K562 (cell line): ENCODE data around the gene CTNNA3. TPM values are rescaled to one million over a fixed set of nuclear protein-coding genes. Genes with fewer than 3 reads are reported as not detected.

Source experiments
- ATAC-seq: fragments of 200-7000 bp; cut with Tn5 transposase; 3 replicates; pipeline ENCODE4 v1.9.1; 2020; ENCODE audit warnings: moderate library complexity
- BruUV-seq: library from RNA; stranded (reverse); fragments of 400-500 nt; replicated peaks from 2 replicates; lab custom pipeline; 2021; lab: Mats Ljungman, UMichigan
- CTCF ChIA-PET: fragments of 300-600 bp; formaldehyde crosslinking; extraction: SDS; loops from one replicate; lab custom pipeline; 2021; ENCODE audit warnings: low intra/inter-chr PET ratio; lab: Yijun Ruan, JAX
- POLR2A ChIA-PET: fragments of 300-600, 350-650 bp; sonication (Branson Sonifier 250); formaldehyde crosslinking; extraction: SDS; loops from one replicate; lab custom pipeline; 2021; ENCODE audit warnings: antibody characterized with exemption, inconsistent platforms; lab: Yijun Ruan, JAX
- DNase-seq, 4 experiments: peaks; one replicate each; pipeline versions ENCODE4 v3.0.0 to v3.0.0-alpha.2; 2011 to 2018; ENCODE audit warnings: low spot score in 3 of 4, mixed read lengths in 3 of 4; ENCODE audit errors: extremely low read depth in 1 of 4
- FAIRE-seq: peaks from 2 replicates; lab custom pipeline; 2011; peaks lifted over from hg19 to GRCh38; lab: Jason Lieb, UNC
- H2AFZ ChIP-seq: 2 replicates; pipeline ENCODE4 v1.6.0; 2011; ENCODE audit warnings: low read depth, low read length, control low read depth, inconsistent platforms
- H3K27ac ChIP-seq: fragments of 200-600 bp; 3 replicates; pipeline ENCODE4 v1.8.0; 2011; ENCODE audit warnings: low read depth, mild to moderate bottlenecking, control low read depth, inconsistent platforms, low read length, moderate library complexity, mixed read lengths; ENCODE audit errors: extremely low read depth
- H3K27me3 ChIP-seq, 2 experiments: fragments of 300-600 bp in 1 of 2; 2 replicates in 1 of 2; 3 replicates in 1 of 2; pipeline versions ENCODE4 v1.6.0 to v1.8.0; 2011; ENCODE audit warnings: inconsistent platforms in 2 of 2, low read length in 2 of 2, mild to moderate bottlenecking in 1 of 2, mixed read lengths in 1 of 2, moderate library complexity in 1 of 2; ENCODE audit not compliant: control insufficient read depth in 2 of 2, insufficient read depth in 2 of 2
- H3K36me3 ChIP-seq: fragments of 300-600 bp; 3 replicates; pipeline ENCODE4 v1.8.0; 2011; ENCODE audit warnings: mild to moderate bottlenecking, low read length, inconsistent platforms; ENCODE audit not compliant: control insufficient read depth, insufficient read depth
- H3K4me1 ChIP-seq, 2 experiments: fragments of 200-600 bp in 1 of 2; replicated peaks in 1 of 2; 2 replicates in 1 of 2; 3 replicates in 1 of 2; pipeline versions ENCODE4 v1.5.1 to v1.8.0; 2011; ENCODE audit warnings: inconsistent platforms in 2 of 2, low read length in 2 of 2, mild to moderate bottlenecking in 1 of 2, mixed read lengths in 1 of 2, moderate library complexity in 1 of 2; ENCODE audit not compliant: control insufficient read depth in 2 of 2, insufficient read depth in 2 of 2
- H3K4me2 ChIP-seq: 2 replicates; pipeline ENCODE4 v1.6.1; 2011; ENCODE audit warnings: low read length, control low read depth, inconsistent platforms, mixed read lengths; ENCODE audit not compliant: insufficient read depth
- H3K4me3 ChIP-seq: fragments of 200-600 bp; sonication (generic), shearing (Covaris generic); 2 replicates; pipeline ENCODE4 v1.5.1; 2016; ENCODE audit warnings: control low read depth, inconsistent platforms
- H3K79me2 ChIP-seq: fragments of 200-600 bp; 3 replicates; pipeline ENCODE4 v1.8.0; 2011; ENCODE audit warnings: low read length, inconsistent platforms; ENCODE audit not compliant: control insufficient read depth, insufficient read depth
- H3K9ac ChIP-seq, 2 experiments: 2 replicates each; pipeline versions ENCODE4 v1.6.0 to v1.6.1; 2011; ENCODE audit warnings: low read depth in 2 of 2, low read length in 2 of 2, control low read depth in 1 of 2, inconsistent platforms in 1 of 2, mild to moderate bottlenecking in 1 of 2, mixed read lengths in 1 of 2; ENCODE audit not compliant: insufficient read depth in 1 of 2
- H3K9me1 ChIP-seq: one replicate; pipeline ENCODE4 v1.6.0; 2011; ENCODE audit warnings: inconsistent platforms, mild to moderate bottlenecking, low read length, moderate library complexity; ENCODE audit not compliant: control insufficient read depth, insufficient read depth
- H3K9me3 ChIP-seq: replicated peaks from 2 replicates; pipeline ENCODE4 v1.5.1; 2011; ENCODE audit warnings: low read depth, low read length, inconsistent platforms; ENCODE audit not compliant: control insufficient read depth, insufficient read depth
- H4K20me1 ChIP-seq: replicated peaks from 2 replicates; pipeline ENCODE4 v1.6.1; 2011; ENCODE audit warnings: low read length, inconsistent platforms, mixed read lengths; ENCODE audit not compliant: control insufficient read depth, insufficient read depth
- CEBPZ ChIP-seq: fragments of 150-350 bp; IDR thresholded peaks from 2 replicates; pipeline ENCODE4 v1.6.1; 2014; ENCODE audit warnings: low read depth, mild to moderate bottlenecking, low read length, borderline replicate concordance
- CTBP1 ChIP-seq: fragments of 450-650 bp; IDR thresholded peaks from 2 replicates; pipeline ENCODE4 v1.6.1; 2016; ENCODE audit warnings: borderline replicate concordance
- EP300 ChIP-seq: IDR thresholded peaks from 2 replicates; pipeline ENCODE4 v1.6.1; 2012; ENCODE audit warnings: low read length, improper control_type of control experiment
- GATAD2A ChIP-seq: fragments of 450-650 bp; IDR thresholded peaks from 2 replicates; pipeline ENCODE4 v1.6.1; 2017
- NFE2L1 ChIP-seq: fragments of 450-650 bp; IDR thresholded peaks from 2 replicates; pipeline ENCODE4 v1.6.1; 2016; ENCODE audit warnings: missing genetic modification characterization, low read depth, mild to moderate bottlenecking, missing compliant biosample characterization, moderate library complexity, borderline replicate concordance
- NR0B1 ChIP-seq: fragments of 450-650 bp; IDR thresholded peaks from one replicate; pipeline ENCODE4 v1.6.1; 2018; ENCODE audit warnings: mild to moderate bottlenecking, moderate library complexity; ENCODE audit not compliant: partially characterized antibody
- SETDB1 ChIP-seq: IDR thresholded peaks from one replicate; pipeline ENCODE4 v1.6.1; 2012; ENCODE audit warnings: low read length, control low read depth, inconsistent platforms
- SFPQ ChIP-seq: fragments of 200-400 bp; formaldehyde crosslinking; IDR thresholded peaks from 2 replicates; pipeline ENCODE4 v1.6.1; 2017; ENCODE audit warnings: mild to moderate bottlenecking, low read depth, low read length, moderate library complexity
- TFE3 ChIP-seq: fragments of 450-650 bp; formaldehyde crosslinking; IDR thresholded peaks from 2 replicates; pipeline ENCODE4 v1.4.0; 2020; ENCODE audit warnings: mild to moderate bottlenecking, mixed read lengths
- ZNF12 ChIP-seq: sonication (generic); formaldehyde crosslinking; IDR thresholded peaks from 2 replicates; pipeline ENCODE4 v1.4.0; 2020; ENCODE audit warnings: mild to moderate bottlenecking, missing genetic modification reagents
- ZNF277 ChIP-seq: fragments of 250-450 bp; sonication (Bioruptor Pico); IDR thresholded peaks from 2 replicates; pipeline ENCODE4 v1.8.0; 2022; ENCODE audit warnings: inconsistent platforms, mild to moderate bottlenecking, moderate library complexity, borderline replicate concordance
- ZNF311 ChIP-seq: fragments of 250-450 bp; sonication (Bioruptor Pico); IDR thresholded peaks from 2 replicates; pipeline ENCODE4 v1.4.0; 2020; ENCODE audit warnings: mild to moderate bottlenecking, moderate library complexity
- ZNF408 ChIP-seq: fragments of 250-450 bp; sonication (Bioruptor Pico); IDR thresholded peaks from 2 replicates; pipeline ENCODE4 v1.4.0; 2020; ENCODE audit warnings: low read depth, mild to moderate bottlenecking, moderate library complexity
- in situ Hi-C: fragments of 300-500 bp; cut with MboI; formaldehyde crosslinking; loops from 4 replicates; pipeline ENCODE4 v1.15.0; 2018; ENCODE audit warnings: inconsistent platforms, mixed read lengths
- intact Hi-C: fragments of 100-400 bp; cut with micrococcal nuclease; formaldehyde crosslinking; loops from 2 replicates; pipeline ENCODE4 v1.14.2; 2022
- polyA plus RNA-seq, 8 experiments: library from polyadenylated mRNA; depleted of rRNA in 4 of 8; stranded (reverse) in 5 of 8; unstranded in 3 of 8; fragments of >200 nt; fragmentation: Nextera tagmentation in 2 of 8; fragmentation: Illumina TruSeq in 1 of 8; extraction: Ambion mirVana in 2 of 8; extraction: Trizol in 1 of 8; gene quantifications; 2 replicates each; pipeline versions ENCODE4 v1.2.1 to v1.2.3, GENCODE V29; 2011 to 2014; ENCODE audit warnings: inconsistent platforms in 1 of 8, missing spikeins in 1 of 8
- total RNA-seq, 7 experiments: library from RNA; depleted of rRNA in 6 of 7; stranded (reverse); fragments of >200 nt in 6 of 7; fragmentation: Illumina TruSeq in 2 of 7; extraction: Trizol in 2 of 7; gene quantifications; 2 replicates each; pipeline versions ENCODE4 v1.2.1 to v1.2.3, GENCODE V29; 2011 to 2021; ENCODE audit warnings: low replicate concordance in 1 of 7

Gene CTNNA3
- total and polyA plus RNA-seq, 9 of the 15 experiments (the other 6 are each of a cell fraction or from before 2014, with no cell fraction given) = 0.04 TPM; not detected in 8

- no peak for DNase-seq
- FAIRE-seq = no peak
- Histone ChIP-seq H3K27ac (no peak overlapping the region), H3K36me3 (no peaks in the 10 kb centered on the region), H3K4me3 (no peak overlapping the region), H4K20me1 (no peaks in the 10 kb centered on the region), H3K9me1 (no peaks in the 10 kb centered on the region), H3K27me3 (no peaks in the 10 kb centered on the region), H3K79me2 (no peaks in the 10 kb centered on the region), H3K9ac (no peak overlapping the region), H2AFZ (no peak overlapping the region), H3K4me2 (no peak overlapping the region), H3K9me3 (no peaks in the 10 kb centered on the region), H3K4me1 (no peaks in the 10 kb centered on the region)
- no peak for ATAC-seq
- CTCF ChIA-PET = no interaction called here
- in situ Hi-C loops (no loop called here), intact Hi-C loops (no loop called here)
- no TSS peak for BruUV-seq
- POLR2A ChIA-PET = no interaction called here
- no peak for TF ChIP-seq ZNF12 (CRISPR knock-in tag)
- no peak for TF ChIP-seq SETDB1
- no peak for TF ChIP-seq GATAD2A
- no peak for TF ChIP-seq EP300
- no peak for TF ChIP-seq CTBP1
- TF ChIP-seq ZNF277 = no peak
- TF ChIP-seq ZNF408 (CRISPR knock-in tag) = no peak
- no peak for TF ChIP-seq TFE3 (CRISPR knock-in tag)
- TF ChIP-seq CEBPZ = no peak
- no peak for TF ChIP-seq NR0B1
- TF ChIP-seq NFE2L1 (tag) = no peak
- no peak for TF ChIP-seq ZNF311 (CRISPR knock-in tag)
- TF ChIP-seq SFPQ = no peak
Measured at GRCh38 chr10:66886848-66887247, 809.1 kb downstream of the CTNNA3 start.
